NT2/D1 (cell line): ENCODE data around the gene INSR.

Source experiments
- YY1 ChIP-seq: IDR thresholded peaks from 2 replicates; pipeline ENCODE4 v1.6.1; 2011; ENCODE audit not compliant: insufficient read length, insufficient read depth
- ZNF274 ChIP-seq: IDR thresholded peaks from 2 replicates; pipeline ENCODE4 v1.6.1; 2011; ENCODE audit warnings: mild to moderate bottlenecking, low read depth, low read length

DNA sequence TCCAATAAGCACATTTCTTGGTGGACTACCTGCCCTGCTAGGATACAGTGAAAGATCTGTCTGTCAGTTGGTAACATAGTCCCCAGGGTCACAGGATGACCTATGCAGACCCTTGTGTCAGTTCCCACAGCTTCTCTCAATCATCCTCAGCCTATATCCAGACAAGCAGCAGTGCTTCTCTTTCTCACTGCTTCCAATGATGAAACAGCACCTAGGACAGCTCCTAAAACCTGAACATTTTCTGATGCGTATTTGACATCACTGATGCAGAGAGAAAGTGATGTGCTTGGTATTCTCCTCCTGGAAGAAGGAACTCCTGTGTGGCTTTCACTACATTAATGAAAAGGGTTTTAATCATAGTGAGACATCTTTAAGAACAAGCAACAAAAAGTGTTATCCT lies 181.0 kb downstream of the INSR start:
- TF ChIP-seq ZNF274 (no peak), YY1 (no peak)
